PC-3 (cell line): Measurements from ENCODE around the gene SMIM14.

Source experiments
- CTCF ChIP-seq: fragments of 300-600 bp; sonication (generic); conservative IDR thresholded peaks from 2 replicates; pipeline ENCODE4 v1.5.1; 2017; ENCODE audit warnings: antibody characterized with exemption, low read depth, mild to moderate bottlenecking, low read length
- EZH2 ChIP-seq: fragments of 300-600 bp; sonication (generic); IDR thresholded peaks from one replicate; pipeline ENCODE4 v1.6.1; 2017; ENCODE audit warnings: antibody characterized with exemption, mild to moderate bottlenecking, low read length; ENCODE audit not compliant: unreplicated experiment

GRCh38 chr4:39635023-39635422 lies 3.6 kb downstream of the SMIM14 start:
- TF ChIP-seq CTCF (no peak), EZH2 (no peak)
